Right ventricle myocardium inferior (tissue), 1 donor: ENCODE results near the gene SQSTM1. TPM values are rescaled to one million over a fixed set of nuclear protein-coding genes. Genes with fewer than 3 reads are reported as not detected.

Experiments used
- ATAC-seq: fragments of 200-7000 bp; cut with Tn5 transposase; one replicate; pipeline ENCODE4 v1.9.1; 2020; ENCODE audit warnings: mild to moderate bottlenecking, moderate library complexity
- DNase-seq: peaks from one replicate; pipeline ENCODE4 v3.0.0; 2021; ENCODE audit errors: missing footprints
- intact Hi-C: fragments of 100-400 bp; cut with DNase I; formaldehyde crosslinking; loops from one replicate; pipeline ENCODE4 v1.11.0; 2022
- total RNA-seq: library from RNA; stranded (reverse); fragmentation: NEBNext Ultra II Directional; extraction: Animal tissue kit (Norgen Biotek cat#: 25700); gene quantifications from one replicate; pipeline ENCODE4 v1.2.1, GENCODE V29; 2021
- donor health status: DM: no; HTN: yes; CAD: no; lungs with severe emphysema.

Gene SQSTM1
- total RNA-seq, 1 donor from 2014 or later, result 407 TPM

- intact Hi-C loops, result loop anchor here (2.0 kb wide), 1 partner anchor 13 kb away; the partner anchor contains the start of gene MGAT4B
- DNase-seq (peak; percentile 87), ATAC-seq (peak; percentile 11)
Observed at GRCh38 chr5:179819296-179820126, 1.2 kb upstream of the SQSTM1 start.

GRCh38 chr5:179820127-179820482 lies 600 bp upstream of the SQSTM1 start:
- DNase-seq (peak; percentile 80), ATAC-seq (no peak)
- intact Hi-C loops, result loop anchor here (2.0 kb wide), 1 partner anchor 13 kb away; the partner anchor contains the start of gene MGAT4B

GRCh38 chr5:179821298-179822058 lies 773 bp downstream of the SQSTM1 start:
- peak; percentile 80 for ATAC-seq

GRCh38 chr5:179822059-179822432 lies 1.3 kb downstream of the SQSTM1 start:
- ATAC-seq (no peak), DNase-seq (no peak)
- intact Hi-C loops, result no loop called here

More at GRCh38 chr5:179821298-179822058, 773 bp downstream of the SQSTM1 start:
- DNase-seq, result peak; percentile 97
- intact Hi-C loops, result loop anchor here (1.0 to 2.0 kb wide), 2 partner anchors 15 to 37 kb away; partner anchors contain the start of genes MGAT4B and MRNIP

- ATAC-seq (no peak), DNase-seq (no peak)
- intact Hi-C loops, result no loop called here
Observed at GRCh38 chr5:179822444-179822990, 1.8 kb downstream of the SQSTM1 start.

- DNase-seq (no peak), ATAC-seq (no peak)
- intact Hi-C loops, result no loop called here
Observed at GRCh38 chr5:179823937-179824744, 3.4 kb downstream of the SQSTM1 start.

- intact Hi-C loops, result no loop called here
- DNase-seq (no peak), ATAC-seq (no peak)
Observed at GRCh38 chr5:179824745-179825112, 4.0 kb downstream of the SQSTM1 start.

GRCh38 chr5:179825655-179826182 lies 5.0 kb downstream of the SQSTM1 start:
- intact Hi-C loops, result no loop called here
- DNase-seq, result no peak
- ATAC-seq, result no peak

GRCh38 chr5:179827680-179828079 lies 7.0 kb downstream of the SQSTM1 start:
- DNase-seq, result no peak
- peak; percentile 50 for ATAC-seq
- intact Hi-C loops, result no loop called here

GRCh38 chr5:179828756-179829421 lies 8.2 kb downstream of the SQSTM1 start:
- ATAC-seq (no peak), DNase-seq (no peak)
- intact Hi-C loops, result no loop called here

- intact Hi-C loops, result no loop called here
- ATAC-seq, result no peak
Observed at GRCh38 chr5:179829732-179830435, 9.2 kb downstream of the SQSTM1 start.

GRCh38 chr5:179830818-179831468 lies 10.2 kb downstream of the SQSTM1 start:
- no peak for ATAC-seq
- intact Hi-C loops, result no loop called here
- no peak for DNase-seq

More at GRCh38 chr5:179829732-179830435, 9.2 kb downstream of the SQSTM1 start:
- DNase-seq, result no peak

- ATAC-seq (no peak), DNase-seq (no peak)
- intact Hi-C loops, result no loop called here
Observed at GRCh38 chr5:179832039-179832745, 11.5 kb downstream of the SQSTM1 start.

- no peak for DNase-seq
- intact Hi-C loops, result no loop called here
- ATAC-seq, result no peak
Observed at GRCh38 chr5:179833056-179833708, 12.5 kb downstream of the SQSTM1 start.

GRCh38 chr5:179833709-179834070 lies 13.0 kb downstream of the SQSTM1 start:
- ATAC-seq (no peak), DNase-seq (no peak)
- intact Hi-C loops, result no loop called here

- ATAC-seq (no peak), DNase-seq (no peak)
- intact Hi-C loops, result no loop called here
Observed at GRCh38 chr5:179834120-179834519, 13.4 kb downstream of the SQSTM1 start.
